T-helper 1 cell treated with Interleukin-12 subunit alpha and Interleukin-12 subunit beta and Interleukin-4 antibody, amounts not matched to agents 30 μg/mL and 1 μg/mL, for 36 hours (primary cell): ENCODE measurements around the gene TXLNG.
"Not testable (repeated sequence)": the region's sequence is repeated elsewhere in the genome, so short reads cannot be mapped to it uniquely, and the experiment has no call there.

ENCODE experiments used
- H3K27ac Mint-ChIP-seq: one replicate; pipeline ENCODE4 v1.8.0; 2021; ENCODE audit warnings: mild to moderate bottlenecking, mixed read lengths
- H3K27me3 Mint-ChIP-seq: one replicate; pipeline ENCODE4 v1.8.0; 2021; ENCODE audit warnings: low read depth, mixed read lengths
- H3K36me3 Mint-ChIP-seq: one replicate; pipeline ENCODE4 v1.8.0; 2021; ENCODE audit warnings: low read depth, mixed read lengths
- H3K4me1 Mint-ChIP-seq: one replicate; pipeline ENCODE4 v1.8.0; 2021; ENCODE audit warnings: low read depth, mixed read lengths
- H3K4me3 Mint-ChIP-seq: one replicate; pipeline ENCODE4 v1.8.0; 2021; ENCODE audit warnings: mild to moderate bottlenecking, moderate library complexity, mixed read lengths
- H3K9me3 Mint-ChIP-seq: one replicate; pipeline ENCODE4 v1.8.0; 2021; ENCODE audit warnings: mixed read lengths

TXLNG gene

GRCh38 chrX:16786139-16786790 lies at the start of gene TXLNG:
Gene TXLNG, plus strand, starts transcription at chrX:16786466. Its CDS starts 22 bp downstream, at chrX:16786488.
- H3K9me3 Mint-ChIP-seq = no peaks in the 10 kb centered on the region
- H3K4me3 Mint-ChIP-seq = peak within 1 kb of the TSS; percentile 88
- H3K27ac Mint-ChIP-seq = peak within 1 kb of the TSS; percentile 89
- H3K4me1 Mint-ChIP-seq = peaks cover 5% of the 10 kb centered on the region
- H3K36me3 Mint-ChIP-seq = no peaks in the 10 kb centered on the region
- H3K27me3 Mint-ChIP-seq = no peaks in the 10 kb centered on the region

DNA sequence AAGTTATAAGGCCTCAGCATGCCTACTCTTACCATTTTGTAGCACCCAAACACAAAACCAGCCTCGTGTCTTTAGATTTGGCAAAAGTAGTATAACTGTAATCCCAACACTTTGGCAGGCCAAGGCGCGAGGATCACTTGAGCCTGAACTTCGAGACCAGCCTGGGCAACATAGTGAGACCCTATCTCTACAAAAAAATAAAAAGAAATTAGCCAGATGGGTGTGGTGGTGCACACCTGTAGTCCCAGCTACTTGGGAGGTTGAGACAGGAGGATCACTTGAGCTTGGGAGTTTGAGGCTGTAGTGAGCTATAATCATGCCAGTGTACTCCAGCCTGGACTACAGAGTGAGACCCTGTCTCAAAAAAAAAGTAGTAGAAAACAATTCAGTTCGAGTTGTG lies 49.2 kb upstream of the TXLNG start:
- H3K36me3 Mint-ChIP-seq = peaks cover 4% of the 10 kb centered on the region

DNA sequence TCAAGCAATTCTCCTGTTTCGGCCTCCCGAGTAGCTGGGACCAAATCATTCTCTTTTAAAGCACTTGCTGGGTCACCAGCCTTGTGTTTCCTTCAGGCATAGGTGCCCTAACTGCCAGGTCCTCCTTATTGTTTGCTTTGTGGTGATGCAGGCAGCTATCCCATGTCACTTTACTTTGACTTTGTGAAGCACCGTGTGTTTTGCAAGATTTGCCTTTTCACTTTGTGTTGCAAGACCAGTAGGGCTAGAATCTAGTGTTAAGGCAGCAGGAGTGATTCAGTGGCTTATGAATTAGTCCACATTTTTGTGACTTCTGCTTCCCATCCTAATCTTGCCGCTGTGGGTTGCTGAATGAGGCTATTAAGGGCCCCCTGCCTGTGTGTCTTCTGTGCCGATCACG lies 46.7 kb upstream of the TXLNG start:
- Mint-ChIP-seq H3K27me3 (no peaks in the 10 kb centered on the region), H3K9me3 (no peaks in the 10 kb centered on the region), H3K36me3 (peaks cover 12% of the 10 kb centered on the region), H3K4me3 (no peak overlapping the region), H3K4me1 (no peaks in the 10 kb centered on the region), H3K27ac (no peak overlapping the region)

More for the DNA sequence above, 49.2 kb upstream of the TXLNG start:
- H3K27me3 Mint-ChIP-seq = no peaks in the 10 kb centered on the region
- no peak overlapping the region for H3K4me3 Mint-ChIP-seq
- H3K4me1 Mint-ChIP-seq = peaks cover 5% of the 10 kb centered on the region
- no peaks in the 10 kb centered on the region for H3K9me3 Mint-ChIP-seq
- no peak overlapping the region for H3K27ac Mint-ChIP-seq

GRCh38 chrX:16743604-16744325 lies 42.5 kb upstream of the TXLNG start:
- no peaks in the 10 kb centered on the region for H3K4me1 Mint-ChIP-seq
- H3K27ac Mint-ChIP-seq = no peak overlapping the region
- no peaks in the 10 kb centered on the region for H3K27me3 Mint-ChIP-seq
- H3K4me3 Mint-ChIP-seq = no peak overlapping the region
- H3K36me3 Mint-ChIP-seq = peaks cover 10% of the 10 kb centered on the region
- H3K9me3 Mint-ChIP-seq = no peaks in the 10 kb centered on the region

DNA sequence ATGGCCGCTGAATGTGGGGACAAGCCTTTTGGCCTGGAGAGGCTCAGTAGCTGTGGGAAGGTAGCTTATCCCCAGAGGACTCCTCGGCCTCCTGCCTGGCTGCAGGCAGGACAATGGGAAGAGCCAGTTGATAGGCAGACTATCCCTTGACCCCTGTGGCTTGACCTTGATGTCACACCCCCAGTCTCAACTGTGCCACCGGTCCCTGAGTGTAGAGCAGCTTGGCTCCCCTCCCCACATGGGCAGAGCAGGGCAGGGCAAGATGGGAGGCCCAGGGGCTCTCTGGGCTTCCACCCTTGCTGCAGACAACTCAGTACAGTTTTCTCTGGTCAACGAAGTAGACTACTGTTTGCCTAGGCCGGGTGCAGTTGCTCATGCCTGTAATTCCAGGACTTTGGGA lies 41.2 kb upstream of the TXLNG start:
- Mint-ChIP-seq H3K4me3 (no peak overlapping the region), H3K4me1 (no peaks in the 10 kb centered on the region), H3K9me3 (no peaks in the 10 kb centered on the region), H3K36me3 (peaks cover 10% of the 10 kb centered on the region), H3K27ac (no peak overlapping the region), H3K27me3 (no peaks in the 10 kb centered on the region)

DNA sequence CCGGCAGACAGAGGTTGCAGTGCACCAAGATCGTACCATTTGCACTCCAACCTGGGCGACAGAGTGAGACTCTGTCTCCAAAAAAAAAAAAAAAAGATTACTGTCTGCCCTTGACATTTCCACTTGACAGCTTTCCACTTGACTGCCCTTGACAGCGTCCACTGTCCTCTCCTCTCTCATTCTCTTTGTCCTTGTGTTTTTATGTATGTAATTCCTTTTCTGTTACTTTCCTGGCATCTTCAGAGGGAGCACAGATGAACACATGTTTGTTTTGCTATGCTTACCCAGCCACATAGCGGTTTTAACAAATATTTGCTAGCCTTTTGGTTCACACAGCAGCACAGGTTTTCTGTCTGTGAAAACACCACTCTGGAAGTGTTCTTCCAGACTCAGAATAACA lies 40.6 kb upstream of the TXLNG start:
- Mint-ChIP-seq H3K36me3 (peaks cover 13% of the 10 kb centered on the region), H3K4me1 (no peaks in the 10 kb centered on the region), H3K27ac (no peak overlapping the region), H3K9me3 (no peaks in the 10 kb centered on the region), H3K4me3 (no peak overlapping the region), H3K27me3 (no peaks in the 10 kb centered on the region)

GRCh38 chrX:16748425-16748824 lies 37.8 kb upstream of the TXLNG start:
- Mint-ChIP-seq H3K4me3 (no peak overlapping the region), H3K27me3 (no peaks in the 10 kb centered on the region), H3K9me3 (no peaks in the 10 kb centered on the region), H3K36me3 (peaks cover 14% of the 10 kb centered on the region), H3K4me1 (no peaks in the 10 kb centered on the region), H3K27ac (no peak overlapping the region)

DNA sequence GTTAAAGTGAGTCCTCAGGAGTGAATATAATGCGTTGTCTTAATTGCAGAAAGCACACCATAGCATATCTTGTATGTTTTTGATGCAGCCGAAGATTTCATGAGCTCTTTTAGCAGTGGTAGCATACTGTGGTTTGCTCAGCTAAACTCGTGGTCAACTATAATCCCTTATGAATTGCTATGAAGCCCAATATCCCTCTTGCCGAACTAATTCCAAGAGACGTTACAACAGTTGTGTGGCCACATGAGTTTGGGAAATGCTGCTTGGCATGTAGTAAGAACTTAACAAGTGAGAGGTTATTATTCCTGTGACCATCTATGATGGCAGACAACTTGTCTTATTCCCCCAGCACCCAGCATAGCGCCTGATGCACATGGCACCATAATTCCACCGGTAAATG lies 36.1 kb upstream of the TXLNG start:
- no peak overlapping the region for H3K27ac Mint-ChIP-seq
- no peaks in the 10 kb centered on the region for H3K9me3 Mint-ChIP-seq
- peaks cover 10% of the 10 kb centered on the region for H3K36me3 Mint-ChIP-seq
- no peaks in the 10 kb centered on the region for H3K27me3 Mint-ChIP-seq
- no peaks in the 10 kb centered on the region for H3K4me1 Mint-ChIP-seq
- H3K4me3 Mint-ChIP-seq = no peak overlapping the region

GRCh38 chrX:16754019-16754418 lies 32.2 kb upstream of the TXLNG start:
- Mint-ChIP-seq H3K27ac (no peak overlapping the region), H3K27me3 (no peaks in the 10 kb centered on the region), H3K4me3 (no peak overlapping the region), H3K4me1 (no peaks in the 10 kb centered on the region), H3K36me3 (peaks cover 17% of the 10 kb centered on the region), H3K9me3 (no peaks in the 10 kb centered on the region)

- H3K27me3 Mint-ChIP-seq = no peaks in the 10 kb centered on the region
- no peak overlapping the region for H3K27ac Mint-ChIP-seq
- no peak overlapping the region for H3K4me3 Mint-ChIP-seq
- no peaks in the 10 kb centered on the region for H3K9me3 Mint-ChIP-seq
- H3K4me1 Mint-ChIP-seq = no peaks in the 10 kb centered on the region
- H3K36me3 Mint-ChIP-seq = peaks cover 18% of the 10 kb centered on the region
Measured at GRCh38 chrX:16756724-16757123, 29.5 kb upstream of the TXLNG start.

DNA sequence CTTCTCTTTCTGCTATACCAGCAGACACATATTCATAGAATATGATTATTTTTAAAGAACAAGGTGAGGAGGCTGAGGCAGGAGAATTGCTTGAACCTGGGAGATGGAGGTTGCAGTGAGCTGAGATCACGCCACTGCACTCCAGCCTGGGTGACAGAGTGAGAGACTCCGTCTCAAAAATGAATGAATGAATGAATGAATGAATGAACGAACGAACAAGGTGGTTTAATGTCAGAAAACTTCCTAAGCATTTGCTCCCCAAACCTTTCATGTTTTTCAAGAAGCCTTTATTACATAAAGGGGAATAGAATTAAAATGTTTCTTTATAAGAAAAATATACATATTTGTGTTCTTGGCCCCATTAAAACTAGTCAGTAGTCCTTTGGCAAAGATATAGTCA lies 24.8 kb upstream of the TXLNG start:
- not testable (repeated sequence) for H3K27ac Mint-ChIP-seq, H3K4me3 Mint-ChIP-seq, H3K9me3 Mint-ChIP-seq, H3K27me3 Mint-ChIP-seq, H3K4me1 Mint-ChIP-seq, H3K36me3 Mint-ChIP-seq

DNA sequence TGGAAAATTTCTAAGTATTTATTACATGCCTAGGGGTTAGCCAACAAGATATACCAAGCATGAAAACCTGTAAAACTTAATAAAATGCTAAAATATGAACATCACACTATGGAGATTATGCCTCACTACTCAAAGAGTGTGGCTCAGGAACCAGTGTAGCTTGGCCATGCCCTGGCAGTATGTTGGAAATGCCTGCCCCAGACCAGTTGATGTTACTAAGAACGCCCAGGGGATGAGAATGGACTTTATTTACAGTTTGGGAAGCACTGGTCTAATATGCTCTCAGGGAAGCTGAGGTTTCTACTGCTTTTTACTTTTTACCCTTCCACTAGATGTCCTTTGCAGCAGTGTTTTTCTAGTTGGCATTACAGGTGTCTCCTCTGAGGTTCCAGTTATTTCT lies 23.7 kb upstream of the TXLNG start:
- no peak overlapping the region for H3K4me3 Mint-ChIP-seq
- no peaks in the 10 kb centered on the region for H3K27me3 Mint-ChIP-seq
- peaks cover 3% of the 10 kb centered on the region for H3K36me3 Mint-ChIP-seq
- H3K4me1 Mint-ChIP-seq = no peaks in the 10 kb centered on the region
- no peaks in the 10 kb centered on the region for H3K9me3 Mint-ChIP-seq
- no peak overlapping the region for H3K27ac Mint-ChIP-seq

DNA sequence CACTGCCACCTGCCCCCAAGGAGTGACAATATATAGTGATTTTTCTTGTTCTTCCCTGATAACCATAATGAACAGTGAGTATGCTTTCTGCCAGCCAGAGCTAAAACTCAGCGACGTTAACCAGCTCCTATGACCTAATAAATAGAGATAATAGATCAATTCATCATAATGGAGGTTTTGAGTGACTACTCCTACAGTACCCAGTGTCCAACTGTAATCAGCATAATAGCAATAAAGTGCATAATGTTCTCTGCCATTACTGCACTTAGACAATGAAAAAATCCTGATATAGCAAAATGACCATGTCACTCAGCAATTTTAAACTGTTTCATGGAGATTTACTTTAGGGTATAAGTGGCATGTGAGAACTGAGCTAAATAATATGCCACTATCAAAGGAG lies 20.7 kb upstream of the TXLNG start:
- Mint-ChIP-seq H3K36me3 (no peaks in the 10 kb centered on the region), H3K27me3 (no peaks in the 10 kb centered on the region), H3K4me1 (no peaks in the 10 kb centered on the region), H3K4me3 (no peak overlapping the region), H3K9me3 (no peaks in the 10 kb centered on the region), H3K27ac (no peak overlapping the region)

GRCh38 chrX:16770970-16771482 lies 15.2 kb upstream of the TXLNG start:
- Mint-ChIP-seq H3K27me3 (no peaks in the 10 kb centered on the region), H3K4me1 (no peaks in the 10 kb centered on the region), H3K27ac (no peak overlapping the region), H3K9me3 (no peaks in the 10 kb centered on the region), H3K36me3 (no peaks in the 10 kb centered on the region), H3K4me3 (no peak overlapping the region)
